ENCODE data around the gene ANXA10. TPM values are rescaled to one million over a fixed set of nuclear protein-coding genes. Genes with fewer than 3 reads are reported as not detected.
"Not testable (repeated sequence)": the region's sequence is repeated elsewhere in the genome, so short reads cannot be mapped to it uniquely, and the experiment has no call there.

ANXA10 gene
- total RNA-seq, 2 experiments from 2014 or later: not detected

DNA sequence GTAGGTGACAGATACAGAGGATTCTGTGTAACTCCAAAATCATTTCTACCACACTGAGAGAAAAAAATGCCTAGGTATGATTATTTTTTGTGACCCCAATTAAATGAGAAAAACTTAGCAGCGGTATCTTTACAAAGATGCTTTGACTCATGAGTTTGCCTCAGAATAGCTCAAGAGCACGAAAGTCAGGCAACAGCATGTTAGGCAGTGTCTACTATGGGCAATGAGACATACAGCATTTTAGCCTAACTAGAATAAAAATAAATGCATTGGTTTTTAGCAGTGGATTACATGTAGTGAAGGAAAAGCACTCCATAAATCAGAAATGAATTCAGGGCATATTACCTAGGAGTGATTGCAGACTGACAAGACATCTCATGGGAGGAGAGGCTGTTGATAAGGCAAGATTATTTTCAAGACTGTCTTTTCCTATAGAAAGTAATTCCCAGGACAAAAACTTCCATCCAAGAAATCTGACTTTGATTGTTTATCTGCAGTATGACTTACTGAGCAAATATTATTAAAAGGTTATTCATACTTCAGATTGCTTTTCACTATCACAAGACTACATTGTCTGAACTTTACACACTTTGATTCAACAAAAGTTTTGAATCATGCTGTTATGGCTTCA lies 3.6 kb downstream of the ANXA10 start:
- DNase-seq: no peak
- Mint-ChIP-seq H3K4me3 (no peak overlapping the region), H3K4me1 (ENCODE audit: low read depth) (no peaks in the 10 kb centered on the region), H3K27me3 (ENCODE audit: low read depth) (no peaks in the 10 kb centered on the region), H3K36me3 (ENCODE audit: low read depth) (no peaks in the 10 kb centered on the region), H3K9me3 (ENCODE audit: insufficient read depth) (no peaks in the 10 kb centered on the region), H3K27ac (no peak overlapping the region)
- ChIA-PET CTCF (no interaction called here), POLR2A (no interaction called here)
- ATAC-seq: no peak

DNA sequence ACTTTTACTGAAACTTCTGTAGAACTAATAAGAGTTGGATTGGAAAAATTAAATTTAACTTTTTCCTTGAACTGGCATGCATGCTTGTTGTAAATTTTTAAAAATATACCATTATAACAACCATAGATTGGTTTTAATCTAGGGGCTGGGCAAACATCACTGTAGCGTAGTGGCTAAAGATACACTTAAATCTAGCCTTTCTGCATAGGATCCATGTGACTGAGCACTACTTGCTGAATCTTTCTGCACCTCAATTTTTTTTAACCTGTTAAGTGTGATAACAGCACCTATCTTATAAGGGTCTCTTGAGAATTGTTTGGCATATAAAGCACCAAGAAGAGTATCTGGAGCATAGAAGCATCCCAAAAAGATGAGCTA lies 4.1 kb downstream of the ANXA10 start:
- no peak for ATAC-seq
- Mint-ChIP-seq H3K27me3 (ENCODE audit: low read depth) (peaks cover 2% of the 10 kb centered on the region), H3K4me1 (ENCODE audit: low read depth) (no peaks in the 10 kb centered on the region)

GRCh38 chr4:168097161-168097560 lies 4.8 kb downstream of the ANXA10 start:
- Mint-ChIP-seq H3K27me3 (ENCODE audit: low read depth) (peaks cover 2% of the 10 kb centered on the region), H3K4me3 (no peak overlapping the region), H3K9me3 (ENCODE audit: insufficient read depth) (no peaks in the 10 kb centered on the region), H3K36me3 (ENCODE audit: low read depth) (no peaks in the 10 kb centered on the region), H3K4me1 (ENCODE audit: low read depth) (no peaks in the 10 kb centered on the region), H3K27ac (no peak overlapping the region)
- no peak for DNase-seq
- ChIA-PET CTCF (no interaction called here), POLR2A (no interaction called here)
- ATAC-seq: no peak

More for the DNA sequence above, 4.1 kb downstream of the ANXA10 start:
- Mint-ChIP-seq H3K27ac (no peak overlapping the region), H3K4me3 (no peak overlapping the region), H3K36me3 (ENCODE audit: low read depth) (no peaks in the 10 kb centered on the region), H3K9me3 (ENCODE audit: insufficient read depth) (no peaks in the 10 kb centered on the region)
- POLR2A ChIA-PET: no interaction called here
- CTCF ChIA-PET: no interaction called here
- no peak for DNase-seq

GRCh38 chr4:168098248-168098717 lies 5.9 kb downstream of the ANXA10 start:
- ChIA-PET CTCF (no interaction called here), POLR2A (no interaction called here)
- Mint-ChIP-seq H3K4me3 (no peak overlapping the region), H3K27ac (no peak overlapping the region), H3K4me1 (ENCODE audit: low read depth) (no peaks in the 10 kb centered on the region), H3K27me3 (ENCODE audit: low read depth) (peaks cover 2% of the 10 kb centered on the region), H3K9me3 (ENCODE audit: insufficient read depth) (no peaks in the 10 kb centered on the region), H3K36me3 (ENCODE audit: low read depth) (no peaks in the 10 kb centered on the region)
- ATAC-seq (no peak), DNase-seq (no peak)

GRCh38 chr4:168099195-168099594 lies 6.9 kb downstream of the ANXA10 start:
- Mint-ChIP-seq H3K36me3 (ENCODE audit: low read depth) (no peaks in the 10 kb centered on the region), H3K4me3 (no peak overlapping the region), H3K27me3 (ENCODE audit: low read depth) (peaks cover 2% of the 10 kb centered on the region), H3K9me3 (ENCODE audit: insufficient read depth) (no peaks in the 10 kb centered on the region), H3K27ac (no peak overlapping the region), H3K4me1 (ENCODE audit: low read depth) (no peaks in the 10 kb centered on the region)
- ChIA-PET CTCF (no interaction called here), POLR2A (no interaction called here)
- no peak for ATAC-seq
- no peak for DNase-seq

DNA sequence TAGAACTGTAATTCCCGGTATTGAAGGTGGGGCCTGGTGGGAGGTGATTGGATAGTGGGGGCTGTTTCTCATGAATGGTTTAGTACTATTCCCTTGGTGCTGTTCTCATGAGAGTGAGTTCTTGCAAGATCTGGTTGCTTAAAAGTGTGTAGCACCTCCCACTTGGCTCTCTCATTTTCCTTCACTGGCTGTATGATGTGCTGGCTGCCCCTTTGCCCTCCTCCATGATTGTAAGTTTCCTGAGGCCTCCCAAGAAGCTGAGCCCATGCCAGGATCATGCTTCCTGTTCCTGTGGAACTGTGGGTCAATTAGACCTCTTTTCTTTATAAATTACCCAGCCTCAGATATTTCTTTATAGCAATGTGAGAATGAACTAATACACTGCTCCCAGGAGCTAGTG lies 8.7 kb downstream of the ANXA10 start:
- Mint-ChIP-seq H3K4me1 (ENCODE audit: low read depth) (no peaks in the 10 kb centered on the region), H3K4me3 (no peak overlapping the region), H3K9me3 (ENCODE audit: insufficient read depth) (no peaks in the 10 kb centered on the region), H3K27me3 (ENCODE audit: low read depth) (peaks cover 2% of the 10 kb centered on the region), H3K36me3 (ENCODE audit: low read depth) (no peaks in the 10 kb centered on the region), H3K27ac (no peak overlapping the region)
- ATAC-seq: no peak
- no peak for DNase-seq
- ChIA-PET CTCF (no interaction called here), POLR2A (no interaction called here)

DNA sequence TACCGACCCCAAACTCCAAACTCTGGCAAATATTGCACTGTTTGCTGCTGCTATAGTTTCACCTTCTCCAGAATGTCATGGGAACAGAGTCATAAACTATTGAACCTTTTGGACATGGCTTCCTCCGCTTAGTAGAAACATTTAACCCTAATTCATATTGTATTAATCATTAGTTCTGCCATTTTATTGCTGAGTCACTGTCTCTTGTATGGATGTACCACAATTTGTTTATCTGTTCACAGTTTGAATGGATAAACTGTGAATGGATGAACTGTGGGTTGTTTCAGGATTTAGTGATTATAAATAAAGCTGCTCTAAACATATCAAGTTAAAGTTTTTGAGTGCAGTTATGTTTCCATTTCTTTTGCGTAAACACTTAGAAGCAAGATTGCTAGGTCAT lies 10.1 kb downstream of the ANXA10 start:
- Mint-ChIP-seq H3K4me1 (ENCODE audit: low read depth) (no peaks in the 10 kb centered on the region), H3K4me3 (no peak overlapping the region), H3K27ac (no peak overlapping the region), H3K9me3 (ENCODE audit: insufficient read depth) (no peaks in the 10 kb centered on the region), H3K36me3 (ENCODE audit: low read depth) (no peaks in the 10 kb centered on the region), H3K27me3 (ENCODE audit: low read depth) (peaks cover 2% of the 10 kb centered on the region)
- ChIA-PET POLR2A (no interaction called here), CTCF (no interaction called here)
- DNase-seq (no peak), ATAC-seq (no peak)

DNA sequence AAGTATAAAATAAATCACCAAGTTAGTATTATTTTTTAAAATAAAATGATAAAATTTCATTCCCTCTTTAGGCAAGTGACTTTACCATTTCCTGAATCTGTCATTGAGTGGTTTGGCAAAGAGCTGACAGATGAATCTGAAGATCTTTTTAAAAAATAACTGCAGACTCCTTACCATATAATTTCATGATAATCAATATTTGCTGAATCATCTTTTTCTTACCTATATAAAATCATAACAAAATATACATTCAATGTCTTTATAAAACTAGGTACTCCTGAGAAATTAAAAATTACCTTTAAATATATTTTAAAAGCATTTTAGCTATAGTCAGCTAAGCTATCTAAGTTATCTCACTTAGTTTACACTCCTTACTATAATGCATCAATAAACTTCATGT lies 17.2 kb downstream of the ANXA10 start:
- POLR2A ChIA-PET: no interaction called here
- no peaks in the 10 kb centered on the region for H3K4me1 Mint-ChIP-seq (ENCODE audit: low read depth)
- ATAC-seq (no peak), DNase-seq (no peak)
- H3K4me3 Mint-ChIP-seq: no peak overlapping the region
- CTCF ChIA-PET: no interaction called here
- no peaks in the 10 kb centered on the region for H3K27me3 Mint-ChIP-seq (ENCODE audit: low read depth)
- no peak overlapping the region for H3K27ac Mint-ChIP-seq
- no peaks in the 10 kb centered on the region for H3K36me3 Mint-ChIP-seq (ENCODE audit: low read depth)
- H3K9me3 Mint-ChIP-seq (ENCODE audit: insufficient read depth): no peaks in the 10 kb centered on the region

DNA sequence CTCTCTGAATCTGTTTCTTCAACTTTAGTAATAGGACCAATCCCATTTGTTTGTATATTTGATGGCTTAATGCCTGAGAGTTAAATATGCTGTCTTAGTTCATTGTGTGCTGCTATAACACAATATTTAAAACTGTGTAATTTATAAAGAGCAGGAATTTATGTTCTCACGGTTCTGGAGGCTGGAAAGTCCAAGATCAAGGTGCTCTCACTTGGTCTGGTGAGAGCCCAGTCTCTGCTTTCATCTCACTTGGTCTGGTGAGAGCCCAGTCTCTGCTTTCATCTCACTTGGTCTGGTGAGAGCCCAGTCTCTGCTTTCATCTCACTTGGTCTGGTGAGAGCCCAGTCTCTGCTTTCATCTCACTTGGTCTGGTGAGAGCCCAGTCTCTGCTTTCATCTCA lies 20.7 kb downstream of the ANXA10 start:
- H3K4me3 Mint-ChIP-seq; ATAC-seq; CTCF ChIA-PET; POLR2A ChIA-PET; H3K36me3 Mint-ChIP-seq (ENCODE audit: low read depth); H3K27ac Mint-ChIP-seq; DNase-seq; H3K27me3 Mint-ChIP-seq (ENCODE audit: low read depth); H3K9me3 Mint-ChIP-seq (ENCODE audit: insufficient read depth); H3K4me1 Mint-ChIP-seq (ENCODE audit: low read depth): not testable (repeated sequence)

DNA sequence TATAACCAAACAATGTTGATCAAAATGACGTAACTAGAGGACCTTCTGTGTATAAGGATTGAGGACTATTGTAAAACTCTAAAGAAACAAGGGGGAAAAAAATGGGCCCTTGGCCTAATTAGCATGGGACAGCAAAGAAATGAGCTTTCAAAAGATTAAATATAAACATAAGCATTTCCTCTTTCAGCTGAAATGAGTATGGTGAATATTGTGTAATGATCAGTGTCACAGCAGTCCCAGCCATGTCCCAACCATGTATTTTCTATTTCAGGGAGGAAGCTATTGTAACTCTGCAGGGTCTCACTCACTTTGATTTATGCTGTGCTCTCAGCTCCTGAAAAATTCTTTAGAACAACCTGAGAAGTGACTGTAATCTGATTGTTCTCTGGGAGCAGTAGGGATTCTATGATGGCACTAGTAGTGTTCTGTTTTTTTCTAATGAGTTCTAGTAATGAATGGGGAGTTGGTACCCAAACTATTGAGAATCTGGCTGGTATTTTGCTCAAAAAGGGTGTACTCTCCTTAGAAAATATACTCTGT lies 25.8 kb downstream of the ANXA10 start:
- CTCF ChIA-PET: no interaction called here
- no peak overlapping the region for H3K27ac Mint-ChIP-seq
- POLR2A ChIA-PET: no interaction called here
- DNase-seq (no peak), ATAC-seq (no peak)
- peaks cover 2% of the 10 kb centered on the region for H3K27me3 Mint-ChIP-seq (ENCODE audit: low read depth)
- H3K36me3 Mint-ChIP-seq (ENCODE audit: low read depth): no peaks in the 10 kb centered on the region
- H3K4me3 Mint-ChIP-seq: no peak overlapping the region
- H3K9me3 Mint-ChIP-seq (ENCODE audit: insufficient read depth): no peaks in the 10 kb centered on the region
- no peaks in the 10 kb centered on the region for H3K4me1 Mint-ChIP-seq (ENCODE audit: low read depth)

- H3K27me3 Mint-ChIP-seq (ENCODE audit: low read depth): peaks cover 2% of the 10 kb centered on the region
- H3K4me1 Mint-ChIP-seq (ENCODE audit: low read depth): no peaks in the 10 kb centered on the region
- DNase-seq (no peak), ATAC-seq (no peak)
- ChIA-PET CTCF (no interaction called here), POLR2A (no interaction called here)
- H3K27ac Mint-ChIP-seq: no peak overlapping the region
- H3K4me3 Mint-ChIP-seq: no peak overlapping the region
- H3K36me3 Mint-ChIP-seq (ENCODE audit: low read depth): no peaks in the 10 kb centered on the region
- H3K9me3 Mint-ChIP-seq (ENCODE audit: insufficient read depth): no peaks in the 10 kb centered on the region
These were observed 26.8 kb downstream of the ANXA10 start for GRCh38 chr4:168119100-168119499.

- ATAC-seq: no peak
- Mint-ChIP-seq H3K27ac (no peak overlapping the region), H3K36me3 (ENCODE audit: low read depth) (no peaks in the 10 kb centered on the region), H3K9me3 (ENCODE audit: insufficient read depth) (no peaks in the 10 kb centered on the region), H3K4me1 (ENCODE audit: low read depth) (no peaks in the 10 kb centered on the region), H3K27me3 (ENCODE audit: low read depth) (peaks cover 2% of the 10 kb centered on the region), H3K4me3 (no peak overlapping the region)
- ChIA-PET CTCF (no interaction called here), POLR2A (no interaction called here)
- DNase-seq: no peak
These were observed 27.6 kb downstream of the ANXA10 start for GRCh38 chr4:168119890-168120289.

- ATAC-seq (no peak), DNase-seq (no peak)
- Mint-ChIP-seq H3K27me3 (ENCODE audit: low read depth) (peaks cover 2% of the 10 kb centered on the region), H3K27ac (no peak overlapping the region), H3K4me3 (no peak overlapping the region), H3K36me3 (ENCODE audit: low read depth) (no peaks in the 10 kb centered on the region), H3K4me1 (ENCODE audit: low read depth) (no peaks in the 10 kb centered on the region), H3K9me3 (ENCODE audit: insufficient read depth) (no peaks in the 10 kb centered on the region)
- ChIA-PET CTCF (no interaction called here), POLR2A (no interaction called here)
These were observed 28.5 kb downstream of the ANXA10 start for GRCh38 chr4:168120811-168121210.

Measured in activated CD8-positive, alpha-beta T cell treated with anti-CD3 and anti-CD28 coated beads, Interleukin-2, amount 10 ng/mL, durations not matched to agents 7 days and 5 days (primary cell).